OCI-LY3 (cell line): ENCODE results near the gene ZNF365.

Experiments used
- H2AFZ ChIP-seq: fragments of 200-600, 300-600 bp; shearing (Covaris generic); 2 replicates; pipeline ENCODE4 v1.6.0; 2014; ENCODE audit warnings: antibody characterized with exemption, low read depth, low read length
- H3K27ac ChIP-seq: fragments of 200-600, 300-600 bp; sonication (generic); 2 replicates; pipeline ENCODE4 v1.5.1; 2014; ENCODE audit warnings: mild to moderate bottlenecking, low read length, moderate library complexity, mixed read lengths
- H3K27me3 ChIP-seq: fragments of 200-600, 300-600 bp; sonication (generic); 2 replicates; pipeline ENCODE4 v1.6.1; 2014; ENCODE audit warnings: low read depth, low read length, mixed read lengths
- H3K36me3 ChIP-seq: fragments of 200-600, 300-600 bp; sonication (generic); replicated peaks from 2 replicates; pipeline ENCODE3; 2014; ENCODE audit warnings: low read depth, low read length, mixed read lengths
- H3K4me1 ChIP-seq: fragments of 300-600, 200-600 bp; sonication (generic); 2 replicates; pipeline ENCODE4 v1.6.1; 2014; ENCODE audit warnings: low read length, mixed read lengths
- H3K4me2 ChIP-seq: fragments of 200-600, 300-600 bp; sonication (generic); 2 replicates; pipeline ENCODE4 v1.6.1; 2014; ENCODE audit warnings: low read length, mixed read lengths
- H3K4me3 ChIP-seq: fragments of 300-600, 200-600 bp; sonication (generic); 2 replicates; pipeline ENCODE4 v1.5.1; 2014; ENCODE audit warnings: antibody characterized with exemption, mild to moderate bottlenecking, low read length, moderate library complexity
- H3K79me2 ChIP-seq: fragments of 300-600, 200-600 bp; shearing (Covaris generic); 2 replicates; pipeline ENCODE4 v1.6.1; 2014; ENCODE audit warnings: mild to moderate bottlenecking, low read length, mixed read lengths
- H3K9ac ChIP-seq: fragments of 300-600, 200-600 bp; shearing (Covaris generic); 2 replicates; pipeline ENCODE4 v1.6.0; 2014; ENCODE audit warnings: mild to moderate bottlenecking, low read length, moderate library complexity
- H3K9me3 ChIP-seq: fragments of 200-600, 300-600 bp; shearing (Covaris generic); 2 replicates; pipeline ENCODE4 v1.6.1; 2014; ENCODE audit warnings: low read length, mixed read lengths; ENCODE audit not compliant: insufficient read depth
- H4K20me1 ChIP-seq: fragments of 200-600, 300-600 bp; sonication (generic); 2 replicates; pipeline ENCODE4 v1.6.1; 2016; ENCODE audit warnings: low read length, mixed read lengths; ENCODE audit not compliant: insufficient read depth
- CTCF ChIP-seq: fragments of 200-600, 300-600 bp; sonication (generic); IDR thresholded peaks from 2 replicates; pipeline ENCODE4 v1.5.1; 2014; ENCODE audit warnings: antibody characterized with exemption, low read length, low read depth
- EZH2phosphoT487 ChIP-seq: fragments of 200-600 bp; shearing (Covaris generic); IDR thresholded peaks from 2 replicates; pipeline ENCODE4 v1.6.1; 2018; ENCODE audit warnings: antibody characterized with exemption, mixed run types, low read depth

The ZNF365 gene

GRCh38 chr10:62386356-62387320, 12.5 kb downstream of the ZNF365 start:
- H3K79me2 ChIP-seq, result no peaks in the 10 kb centered on the region
- no peaks in the 10 kb centered on the region for H4K20me1 ChIP-seq
- no peak overlapping the region for H3K4me3 ChIP-seq
- no peak overlapping the region for H3K27ac ChIP-seq
- H2AFZ ChIP-seq, result no peak overlapping the region
- H3K4me2 ChIP-seq, result no peak overlapping the region
- H3K9me3 ChIP-seq, result no peaks in the 10 kb centered on the region
- no peak overlapping the region for H3K9ac ChIP-seq
- no peaks in the 10 kb centered on the region for H3K27me3 ChIP-seq
- no peaks in the 10 kb centered on the region for H3K36me3 ChIP-seq
- no peaks in the 10 kb centered on the region for H3K4me1 ChIP-seq
- TF ChIP-seq CTCF (no peak), EZH2phosphoT487 (no peak)

DNA sequence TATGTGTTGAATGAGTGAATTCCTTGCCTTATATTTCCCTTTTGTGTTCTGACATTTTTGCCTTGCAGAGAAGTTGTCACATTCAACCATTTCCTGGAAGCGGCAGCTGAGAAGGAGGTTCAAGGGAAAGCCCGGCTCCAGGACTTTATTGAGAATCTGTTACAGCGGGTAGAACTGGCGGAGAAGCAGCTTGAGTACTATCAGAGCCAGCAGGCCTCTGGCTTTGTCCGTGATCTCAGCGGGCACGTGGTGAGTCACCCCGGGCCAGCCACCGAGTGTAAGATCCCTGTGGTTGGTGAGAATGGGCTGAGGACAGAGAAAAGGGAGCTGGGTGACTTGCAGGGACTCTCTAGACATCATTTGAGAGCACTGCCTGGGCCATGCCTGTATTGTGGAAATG, 14.2 kb downstream of the ZNF365 start:
- Histone ChIP-seq H3K9ac (no peak overlapping the region), H3K27me3 (no peaks in the 10 kb centered on the region), H3K4me2 (no peak overlapping the region), H3K27ac (no peak overlapping the region), H3K79me2 (no peaks in the 10 kb centered on the region), H3K4me1 (no peaks in the 10 kb centered on the region), H3K9me3 (no peaks in the 10 kb centered on the region), H4K20me1 (no peaks in the 10 kb centered on the region), H3K36me3 (no peaks in the 10 kb centered on the region), H3K4me3 (no peak overlapping the region), H2AFZ (no peak overlapping the region)
- TF ChIP-seq EZH2phosphoT487 (no peak), CTCF (no peak)

GRCh38 chr10:62390497-62391176, 16.5 kb downstream of the ZNF365 start:
- H3K27me3 ChIP-seq, result no peaks in the 10 kb centered on the region
- no peak overlapping the region for H3K4me3 ChIP-seq
- TF ChIP-seq EZH2phosphoT487, result no peak
- no peak for TF ChIP-seq CTCF
- H3K4me2 ChIP-seq, result no peak overlapping the region
- no peaks in the 10 kb centered on the region for H3K9me3 ChIP-seq
- no peaks in the 10 kb centered on the region for H3K79me2 ChIP-seq
- no peak overlapping the region for H2AFZ ChIP-seq
- no peak overlapping the region for H3K27ac ChIP-seq
- H3K4me1 ChIP-seq, result no peaks in the 10 kb centered on the region
- H3K9ac ChIP-seq, result no peak overlapping the region
- no peaks in the 10 kb centered on the region for H3K36me3 ChIP-seq
- no peaks in the 10 kb centered on the region for H4K20me1 ChIP-seq

DNA sequence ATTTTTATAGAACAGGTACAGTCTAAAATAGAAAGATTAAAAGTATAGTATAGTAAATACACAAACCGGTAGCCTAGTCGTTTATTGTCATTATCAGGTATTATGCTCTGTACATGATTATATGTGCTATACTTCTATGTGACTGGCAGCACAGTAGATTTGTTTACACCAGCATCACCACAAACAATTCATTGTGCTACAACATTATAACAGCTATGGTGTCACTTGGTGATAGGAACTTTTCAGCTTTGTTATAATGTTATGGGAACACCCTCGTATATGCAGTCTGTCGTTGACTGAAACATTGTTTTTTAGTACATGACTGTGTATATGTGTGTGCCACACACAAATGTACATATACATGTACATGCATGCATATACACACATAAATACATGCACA, 19.1 kb downstream of the ZNF365 start:
- TF ChIP-seq CTCF (no peak), EZH2phosphoT487 (no peak)

More for the DNA sequence above, 19.1 kb downstream of the ZNF365 start:
- no peak overlapping the region for H3K27ac ChIP-seq
- no peaks in the 10 kb centered on the region for H3K4me1 ChIP-seq
- no peaks in the 10 kb centered on the region for H3K9me3 ChIP-seq
- H3K36me3 ChIP-seq, result no peaks in the 10 kb centered on the region
- no peaks in the 10 kb centered on the region for H3K27me3 ChIP-seq
- no peak overlapping the region for H3K4me2 ChIP-seq
- no peak overlapping the region for H3K9ac ChIP-seq
- H4K20me1 ChIP-seq, result no peaks in the 10 kb centered on the region
- no peaks in the 10 kb centered on the region for H3K79me2 ChIP-seq
- H2AFZ ChIP-seq, result no peak overlapping the region
- H3K4me3 ChIP-seq, result no peak overlapping the region
